Fibroblast of upper back skin (primary cell): ENCODE data around the gene TRIM59.
A peak's percentile ranks its signal among the peaks of the same experiment; 100 is the strongest.
"Not testable (repeated sequence)": the region's sequence is repeated elsewhere in the genome, so short reads cannot be mapped to it uniquely, and the experiment has no call there.

ENCODE experiments used
- DNase-seq: peaks from one replicate; pipeline ENCODE4 v3.0.0-alpha.2; 2013

The TRIM59 gene

GRCh38 chr3:160454995-160455394 lies 5.4 kb upstream of the TRIM59 start:
- no peak for DNase-seq

- not testable (repeated sequence) for DNase-seq
These were observed 2.7 kb upstream of the TRIM59 start for GRCh38 chr3:160452251-160452650.

DNA sequence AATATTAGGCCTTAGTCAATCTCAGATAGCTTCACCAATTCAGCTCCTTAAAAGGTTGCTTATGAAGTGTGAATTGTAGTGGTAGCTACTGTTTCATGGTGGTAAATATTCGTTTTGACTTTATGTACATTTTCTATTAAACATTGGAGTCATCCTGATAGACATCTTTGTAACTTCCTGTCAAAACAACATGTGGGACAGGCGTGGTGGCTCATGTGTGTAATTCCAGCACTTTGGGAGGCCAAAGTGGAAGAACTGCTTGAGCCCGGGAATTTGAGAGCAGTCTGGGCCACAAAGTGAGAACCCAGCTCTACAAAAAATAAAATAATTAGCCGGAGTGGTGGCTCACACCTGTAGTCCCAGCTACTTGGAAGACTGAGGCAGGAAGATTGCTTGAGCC lies 2.0 kb upstream of the TRIM59 start:
- peak; percentile 28 for DNase-seq

GRCh38 chr3:160450846-160451245 lies 1.3 kb upstream of the TRIM59 start:
- peak; percentile 96 for DNase-seq

DNA sequence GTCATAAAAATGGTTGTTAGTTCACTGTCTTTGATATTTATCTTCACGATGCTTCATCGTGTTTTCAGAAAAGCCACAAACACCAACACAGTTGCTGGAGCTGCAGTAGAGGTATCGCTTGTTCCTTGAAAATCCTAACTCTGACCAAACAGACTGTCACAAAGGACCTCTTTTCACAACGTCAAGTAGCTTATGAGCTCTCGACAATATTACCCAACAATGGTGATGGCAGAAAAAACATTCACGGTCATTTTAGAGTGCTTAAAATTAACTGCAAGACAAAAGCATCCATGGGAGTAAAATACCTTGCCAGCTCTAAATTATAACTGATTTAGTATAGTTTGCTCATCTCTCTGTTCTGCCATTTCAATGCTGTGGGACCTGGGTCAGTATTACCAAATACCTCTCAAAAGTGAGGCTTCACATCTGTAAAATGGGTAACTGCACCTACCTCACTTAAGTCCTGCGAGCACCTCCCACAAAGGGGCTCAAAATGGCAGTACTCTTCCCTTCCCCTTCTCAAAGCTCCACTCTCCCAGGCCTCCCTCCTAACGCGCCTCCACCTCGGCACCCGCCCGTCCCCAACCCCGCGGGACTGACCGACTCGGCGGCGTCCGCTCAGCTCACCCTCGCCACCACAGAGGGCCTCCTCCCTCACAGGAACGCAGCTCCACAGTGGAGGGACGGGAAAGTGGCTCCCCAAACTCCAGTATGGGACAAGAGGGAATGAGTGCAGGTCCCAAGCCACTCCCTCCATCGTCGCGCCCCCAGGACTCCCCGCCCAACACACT lies 546 bp downstream of the TRIM59 start:
- peak; percentile 17 for DNase-seq

DNA sequence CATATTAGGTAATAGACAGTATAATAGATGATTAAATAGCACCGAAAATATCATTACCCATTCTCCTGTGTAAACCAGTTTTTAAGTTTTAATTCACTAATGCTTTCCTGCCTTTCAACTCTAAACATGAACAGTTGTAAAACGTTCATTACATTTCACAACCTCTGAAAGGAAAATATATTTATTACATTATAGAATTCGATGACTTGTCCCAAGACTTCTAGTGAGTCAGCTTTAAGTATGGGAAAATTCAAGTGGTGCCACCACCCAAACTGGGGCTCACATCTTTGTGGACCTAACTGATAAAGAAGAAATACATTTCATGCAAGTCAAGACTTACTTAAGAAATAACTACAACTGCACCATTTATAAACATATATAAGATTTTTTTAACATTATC lies 2.0 kb downstream of the TRIM59 start:
- peak; percentile 43 for DNase-seq

- no peak for DNase-seq
These were observed 3.0 kb downstream of the TRIM59 start for GRCh38 chr3:160446522-160447056.

- DNase-seq = no peak
These were observed 3.7 kb downstream of the TRIM59 start for GRCh38 chr3:160445854-160446253.

GRCh38 chr3:160444411-160444810 lies 5.2 kb downstream of the TRIM59 start:
- DNase-seq = no peak

GRCh38 chr3:160440687-160441086 lies 8.9 kb downstream of the TRIM59 start:
- DNase-seq = no peak

DNA sequence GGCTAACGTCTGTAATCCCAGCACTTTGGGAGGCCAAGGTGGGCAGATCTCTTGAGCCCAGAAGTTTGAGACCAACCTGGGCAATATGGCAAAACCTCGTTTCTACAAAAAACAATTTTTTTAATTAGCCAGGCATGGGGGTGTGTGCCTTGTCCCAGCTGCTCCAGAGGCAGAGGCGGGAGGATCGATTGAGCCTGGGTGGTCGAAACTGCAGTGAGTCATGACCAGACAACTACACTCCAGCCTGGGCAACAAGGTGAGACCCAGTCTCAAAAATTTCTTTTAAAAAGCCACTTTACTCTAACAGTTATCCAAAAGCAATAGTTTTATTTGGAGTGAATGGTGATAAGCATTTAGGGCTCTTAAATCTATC lies 12.5 kb downstream of the TRIM59 start:
- no peak for DNase-seq

DNA sequence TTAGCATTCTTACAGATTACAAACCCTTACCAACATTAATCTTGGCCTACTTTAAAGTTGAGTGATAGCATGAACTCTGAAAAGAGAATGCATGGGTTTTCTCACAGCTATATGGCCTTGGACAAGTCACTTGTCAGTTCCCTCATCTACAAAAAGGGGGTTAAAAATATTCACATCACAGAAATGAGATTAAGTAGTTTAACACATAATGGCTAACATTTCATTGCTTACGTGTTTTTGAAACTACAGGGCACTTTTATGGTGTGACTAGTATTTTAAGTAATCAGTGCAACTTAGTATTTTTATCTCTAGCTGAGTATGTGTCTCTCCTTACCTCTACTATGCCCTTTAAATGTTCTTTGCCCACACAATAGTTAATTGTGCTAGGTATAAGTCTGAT lies 13.8 kb downstream of the TRIM59 start:
- DNase-seq = no peak

- DNase-seq = no peak
These were observed 14.5 kb downstream of the TRIM59 start for GRCh38 chr3:160435095-160435494.

GRCh38 chr3:160434071-160434470 lies 15.5 kb downstream of the TRIM59 start:
- peak; percentile 71 for DNase-seq

DNA sequence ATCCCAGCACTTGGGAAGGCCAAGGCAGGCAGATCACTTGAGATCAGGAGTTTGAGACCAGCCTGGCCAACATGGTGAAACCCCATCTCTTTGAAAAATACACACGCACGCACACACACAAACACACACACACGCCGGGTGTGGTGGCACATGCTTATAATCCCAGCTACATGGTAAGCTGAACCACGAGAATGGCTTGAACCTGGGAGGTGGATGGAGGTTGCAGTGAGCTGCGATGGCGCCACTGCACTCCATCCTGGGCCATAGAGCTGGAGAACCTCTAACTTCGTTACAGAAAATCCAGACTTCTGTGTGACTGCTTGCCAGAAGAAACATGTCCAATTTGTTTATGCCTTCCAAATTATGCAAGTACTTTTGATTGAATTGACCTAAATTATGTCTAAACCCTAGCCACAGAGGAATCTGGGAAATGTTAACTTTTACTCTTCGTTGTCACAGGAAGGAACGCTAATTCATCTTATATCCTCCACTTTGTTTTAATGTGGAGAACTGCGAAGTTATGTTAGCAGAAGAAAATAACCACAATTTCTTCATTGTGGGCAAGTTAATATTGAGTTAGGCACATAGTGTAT lies 21.7 kb downstream of the TRIM59 start:
- no peak for DNase-seq

GRCh38 chr3:160417311-160417710 lies 32.3 kb downstream of the TRIM59 start:
- no peak for DNase-seq

GRCh38 chr3:160413613-160414248 lies 35.9 kb downstream of the TRIM59 start:
- peak; percentile 81 for DNase-seq

DNA sequence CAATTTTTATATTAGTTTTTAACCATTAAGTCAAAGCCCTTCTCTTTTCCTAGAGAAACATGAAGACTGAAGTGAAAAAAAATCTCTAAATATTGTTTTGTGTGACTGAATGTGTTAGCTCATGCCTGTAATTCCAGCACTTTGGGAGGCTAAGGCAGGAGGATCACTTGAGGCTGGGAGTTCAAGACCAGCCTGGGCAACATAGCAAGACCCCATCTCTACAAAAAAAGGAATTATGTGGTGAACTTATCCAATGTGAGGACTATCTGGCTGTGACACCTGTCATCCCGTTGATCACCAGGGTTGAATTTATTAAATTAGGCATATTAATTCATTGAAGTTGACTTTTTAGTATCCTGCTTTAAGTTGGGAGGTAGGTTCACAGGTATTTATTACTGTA lies 37.1 kb downstream of the TRIM59 start:
- no peak for DNase-seq

DNA sequence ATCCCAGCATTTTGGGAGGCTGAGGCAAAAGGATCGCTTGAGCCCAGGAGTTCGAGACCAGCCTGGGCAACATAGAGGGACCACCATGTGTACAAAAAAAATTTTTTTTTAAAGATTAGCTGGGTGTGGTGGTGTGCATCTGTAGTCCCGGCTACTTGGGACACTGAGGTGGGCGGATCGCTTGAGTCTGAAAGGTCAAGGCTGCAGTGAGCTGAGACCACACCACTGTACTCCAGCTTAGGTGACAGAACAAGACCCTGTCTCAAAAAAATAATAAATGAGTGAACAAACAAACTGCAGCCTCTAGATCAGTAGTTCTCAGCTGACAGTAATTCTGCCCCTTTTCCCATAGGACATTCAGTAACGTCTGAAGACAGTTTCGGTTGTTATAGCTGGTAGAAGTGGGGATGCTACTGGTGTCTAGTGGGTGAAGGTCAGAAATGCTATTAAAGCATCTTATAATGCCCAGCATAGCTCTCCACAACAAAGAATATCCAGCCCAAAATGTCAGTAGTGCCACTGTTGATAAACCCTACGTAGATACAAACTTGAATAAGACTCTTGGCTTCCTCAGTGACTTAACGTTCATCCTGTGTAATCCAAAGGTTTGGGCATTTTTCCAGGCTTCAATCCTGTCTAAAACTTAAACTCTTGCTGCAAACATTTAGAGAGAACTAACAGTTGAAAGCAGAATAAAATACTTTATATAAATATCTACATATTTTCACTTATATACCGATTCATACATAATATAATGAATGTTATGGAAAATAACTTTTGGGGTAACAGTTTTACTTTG lies 39.6 kb downstream of the TRIM59 start:
- DNase-seq = no peak

GRCh38 chr3:160403796-160404470 lies 45.7 kb downstream of the TRIM59 start:
- DNase-seq = no peak

GRCh38 chr3:160403028-160403545 lies 46.5 kb downstream of the TRIM59 start:
- DNase-seq = no peak
